MV-4-11 (cell line): ENCODE data around the gene COX6B2.
A peak's percentile ranks its signal among the peaks of the same experiment; 100 is the strongest.

Source experiments
- DNase-seq: peaks from one replicate; lab custom pipeline; 2025; lab: John Stamatoyannopoulos, UW

COX6B2 gene

DNA sequence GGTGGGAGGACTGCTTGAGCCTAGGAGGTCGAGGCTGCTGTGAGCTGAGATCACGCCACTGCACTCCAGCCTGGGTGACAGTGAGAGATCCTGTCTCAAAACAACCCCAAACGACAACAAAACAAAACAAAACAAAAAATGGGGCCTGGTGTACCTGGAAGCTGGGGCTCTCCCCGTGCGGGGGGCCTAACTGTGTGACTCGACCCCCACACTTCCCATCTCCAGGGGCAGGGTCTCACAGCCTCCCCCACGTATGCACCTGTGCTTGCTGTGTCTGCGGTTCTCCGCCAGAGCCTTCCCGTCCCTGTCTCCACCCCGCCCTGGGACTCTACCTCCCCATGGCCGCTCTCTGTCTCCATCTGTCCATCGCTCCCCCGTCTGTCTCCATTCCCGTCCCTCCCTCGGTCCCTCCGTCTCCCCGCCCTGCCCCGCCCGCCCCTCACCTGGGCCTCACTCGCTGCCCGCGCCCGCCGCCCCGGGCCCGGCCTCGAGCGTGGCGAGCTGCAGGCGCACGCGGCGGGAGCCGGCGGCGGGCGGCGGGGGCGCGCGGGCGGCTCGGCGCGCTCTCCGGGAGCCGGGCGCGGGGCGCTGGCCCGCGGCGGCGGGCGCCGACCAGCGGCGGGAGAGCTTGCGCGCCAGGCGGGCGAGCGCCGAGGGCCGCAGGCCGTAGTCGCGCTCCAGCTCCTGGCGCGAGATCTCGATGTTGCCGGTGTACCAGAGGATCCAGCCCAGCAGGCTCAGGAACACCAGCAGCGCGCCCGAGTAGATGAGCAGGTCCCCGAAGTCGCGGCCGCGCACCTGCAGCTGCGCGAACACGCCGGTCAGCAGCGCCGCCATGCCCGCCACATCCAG, 29.0 kb upstream of the COX6B2 start:
- DNase-seq, result peak; percentile 48

DNA sequence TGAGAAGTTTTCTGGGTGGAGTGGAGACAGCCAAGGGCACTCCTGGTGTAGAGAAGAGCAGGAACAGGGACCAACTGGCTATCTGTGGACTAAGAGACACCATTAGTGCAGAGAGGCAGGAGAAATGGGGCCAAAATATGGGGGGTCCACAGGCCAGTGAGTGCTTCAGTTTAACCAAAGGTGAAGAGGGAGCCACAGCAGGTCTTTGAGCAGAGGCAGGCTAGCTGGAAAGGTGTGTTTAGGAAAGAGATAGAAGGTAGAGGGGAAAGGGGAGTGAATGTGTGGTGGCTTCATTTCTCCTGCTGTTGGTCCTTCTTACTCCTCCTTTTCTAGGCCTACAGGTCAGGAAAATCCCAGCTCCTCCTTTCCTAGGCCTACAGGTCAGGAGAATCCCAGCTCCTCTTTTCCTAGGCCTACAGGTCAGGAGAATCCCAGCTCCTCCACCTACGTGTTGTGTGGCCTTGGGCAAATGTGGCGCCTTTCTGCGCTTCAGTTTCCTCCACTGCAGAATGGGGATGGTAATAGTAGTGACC, 28.1 kb upstream of the COX6B2 start:
- DNase-seq, result no peak

DNA sequence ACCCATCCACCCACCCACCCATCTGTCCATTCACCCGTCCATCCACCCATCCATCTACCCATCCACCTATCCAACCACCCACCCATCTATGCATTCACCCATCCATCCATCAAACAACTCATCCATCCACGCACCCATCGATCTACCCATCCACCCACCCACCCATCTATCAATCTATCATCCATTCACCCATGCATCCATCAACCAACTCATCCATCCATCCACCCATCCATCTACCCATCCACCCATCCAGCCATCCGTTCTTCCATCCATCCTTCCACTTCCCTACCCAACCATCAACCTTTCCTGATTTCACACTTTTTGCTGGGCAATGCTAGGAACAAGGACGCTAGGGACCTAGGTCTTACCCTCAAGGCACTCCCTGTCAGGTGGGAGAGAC, 27.5 kb upstream of the COX6B2 start:
- no peak for DNase-seq

DNA sequence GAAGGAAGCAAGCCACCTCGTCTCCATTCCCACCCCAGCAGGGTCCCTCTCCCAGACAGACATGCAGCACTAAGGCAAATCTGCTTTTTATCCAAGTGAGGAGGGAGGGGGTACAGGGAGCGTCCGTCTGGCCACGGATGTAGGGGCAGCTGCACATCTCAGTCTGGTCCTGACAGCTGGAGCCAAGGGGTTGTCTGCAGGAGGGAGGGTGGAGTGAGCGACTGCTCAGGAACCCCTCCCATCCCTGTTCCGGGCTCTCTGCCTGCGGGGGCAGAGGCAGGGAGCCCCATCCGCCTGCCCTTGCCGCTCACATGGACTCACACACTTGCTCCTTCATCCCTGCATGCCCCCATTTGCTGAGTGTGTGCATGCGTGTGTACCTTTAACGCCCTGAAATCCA, 24.7 kb upstream of the COX6B2 start:
- DNase-seq, result no peak

DNA sequence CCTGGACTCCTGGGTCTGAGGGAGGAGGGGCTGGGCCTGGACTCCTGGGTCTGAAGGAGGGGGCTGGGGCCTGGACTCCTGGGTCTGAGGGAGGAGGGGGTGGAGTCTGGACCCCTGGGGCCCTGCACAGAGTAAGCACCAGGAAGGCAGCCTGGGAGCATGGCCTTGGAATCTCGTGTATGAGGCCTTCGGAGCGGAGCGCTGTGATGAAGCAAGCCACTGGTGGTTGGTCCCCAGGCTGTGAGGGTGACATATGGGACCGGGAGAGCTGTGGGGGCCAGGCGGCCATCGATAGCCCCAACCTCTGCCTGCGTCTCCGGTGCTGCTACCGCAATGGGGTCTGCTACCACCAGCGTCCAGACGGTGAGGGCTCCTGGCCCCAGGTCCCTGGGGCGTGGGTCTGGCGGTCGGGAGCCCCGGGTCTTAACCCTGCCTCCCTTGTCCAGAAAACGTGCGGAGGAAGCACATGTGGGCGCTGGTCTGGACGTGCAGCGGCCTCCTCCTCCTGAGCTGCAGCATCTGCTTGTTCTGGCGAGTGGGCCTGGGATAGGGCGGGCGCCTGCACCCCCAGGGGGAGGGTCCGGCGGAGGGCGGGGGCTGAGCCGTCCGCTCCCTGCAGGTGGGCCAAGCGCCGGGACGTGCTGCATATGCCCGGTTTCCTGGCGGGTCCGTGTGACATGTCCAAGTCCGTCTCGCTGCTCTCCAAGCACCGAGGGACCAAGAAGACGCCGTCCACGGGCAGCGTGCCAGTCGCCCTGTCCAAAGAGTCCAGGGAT, 23.0 kb upstream of the COX6B2 start:
- DNase-seq, result no peak

DNA sequence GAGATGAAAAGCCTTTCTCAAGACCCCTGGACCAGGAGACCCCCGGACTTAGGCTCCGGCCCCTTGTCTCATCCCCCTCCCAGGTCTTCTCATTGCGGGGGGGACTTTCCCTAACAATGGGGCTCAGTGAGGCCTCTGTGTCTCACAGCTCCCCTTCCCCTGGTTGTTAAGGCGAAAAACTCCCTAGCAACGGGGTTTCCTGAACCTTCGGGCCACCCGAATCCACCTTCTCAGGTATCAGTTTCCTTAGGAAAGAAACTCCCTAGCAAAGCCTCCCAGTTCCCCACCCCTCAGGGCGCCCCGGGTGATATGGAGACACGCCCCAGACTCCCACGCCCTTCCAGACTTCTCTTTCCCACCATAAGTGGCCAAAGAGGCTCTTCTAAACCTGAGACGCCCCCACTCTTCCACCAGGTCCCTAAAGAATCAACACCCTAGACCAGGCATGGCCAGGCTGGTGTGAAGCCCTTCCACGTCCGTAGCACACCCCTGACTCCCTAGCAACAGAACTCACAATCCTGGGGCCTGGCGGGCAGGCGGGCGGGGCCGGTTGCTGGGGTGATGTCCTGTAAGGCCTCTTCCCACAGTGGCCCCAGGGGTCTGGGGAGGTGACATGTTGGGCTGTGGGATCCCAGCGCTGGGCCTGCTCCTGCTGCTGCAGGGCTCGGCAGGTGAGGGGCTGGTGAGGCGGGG, 21.9 kb upstream of the COX6B2 start, which contains the start of gene TMEM190:
Gene TMEM190 (plus strand): TSS at position 586 of the 693 bp plus-strand sequence. CDS start 28 bp downstream, at position 614.
- no peak for DNase-seq

DNA sequence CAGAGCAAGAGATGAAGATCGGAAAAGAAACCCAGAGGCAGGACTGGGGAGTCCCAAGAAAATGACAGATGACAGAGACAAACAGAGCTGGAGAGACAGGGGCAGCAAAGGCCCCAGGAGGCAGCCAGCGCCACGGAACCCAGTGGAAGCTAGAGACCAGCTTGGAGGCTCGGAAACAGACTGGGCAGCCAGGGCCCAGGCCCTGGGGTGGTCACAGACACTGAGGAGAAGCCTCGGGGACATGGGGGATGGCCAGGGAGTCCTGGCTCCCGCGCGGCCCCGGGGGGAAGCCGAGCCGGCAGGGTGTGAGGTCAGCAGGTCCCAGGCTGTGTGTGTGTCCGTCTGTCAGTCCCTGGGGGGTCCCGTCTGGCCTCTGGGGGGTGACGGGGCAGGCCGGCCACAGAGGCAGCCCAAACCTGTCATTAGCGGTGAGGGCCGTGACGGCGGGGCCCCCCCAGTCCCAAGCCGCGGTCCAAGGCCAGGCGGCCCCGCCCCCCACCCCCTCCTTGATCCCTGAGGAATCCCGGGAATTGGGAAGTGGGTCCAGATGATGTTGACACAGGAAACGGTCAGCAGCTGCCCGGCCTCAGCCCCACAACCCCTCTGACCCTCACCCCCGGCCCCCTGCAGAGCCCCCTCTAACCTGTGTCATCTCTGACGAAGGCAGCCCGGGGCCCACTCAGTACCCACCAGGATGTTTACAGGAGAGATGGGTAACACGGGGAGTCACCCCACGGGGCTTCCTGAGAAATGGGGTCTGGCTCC, 19.7 kb upstream of the COX6B2 start:
- no peak for DNase-seq

DNA sequence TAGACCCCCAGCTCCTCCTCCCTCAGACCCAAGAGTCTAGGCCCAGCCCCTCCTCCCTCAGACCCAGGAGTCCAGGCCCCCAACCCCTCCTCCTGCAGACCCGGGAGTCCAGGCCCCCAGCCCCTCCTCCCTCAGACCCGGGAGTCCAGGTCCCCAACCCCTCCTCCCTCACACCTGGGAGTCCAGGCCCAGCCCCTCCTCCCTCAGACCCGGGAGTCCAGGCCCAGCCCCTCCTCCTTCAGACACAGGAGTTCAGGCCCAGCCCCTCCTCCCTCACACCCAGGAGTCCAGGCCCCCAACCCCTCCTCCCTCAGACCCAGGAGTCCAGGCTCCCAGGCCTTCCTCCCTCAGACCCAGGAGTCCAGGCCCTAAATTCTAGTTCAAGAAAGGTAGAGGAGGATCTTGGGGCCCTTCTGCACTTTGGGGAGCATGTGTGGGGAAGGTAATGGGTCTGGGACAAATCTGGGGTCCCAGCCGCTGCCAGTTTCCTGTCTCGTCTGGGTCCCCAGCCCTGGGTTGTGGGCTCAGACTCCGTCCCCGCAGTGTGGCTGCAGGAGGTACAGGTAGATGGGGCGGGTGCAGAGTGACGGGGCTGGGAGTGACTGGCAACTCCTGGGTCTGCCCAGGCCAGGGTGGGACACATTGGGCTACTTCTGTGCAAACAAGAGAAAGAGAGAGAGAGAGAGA, 18.9 kb upstream of the COX6B2 start:
- DNase-seq, result no peak

DNA sequence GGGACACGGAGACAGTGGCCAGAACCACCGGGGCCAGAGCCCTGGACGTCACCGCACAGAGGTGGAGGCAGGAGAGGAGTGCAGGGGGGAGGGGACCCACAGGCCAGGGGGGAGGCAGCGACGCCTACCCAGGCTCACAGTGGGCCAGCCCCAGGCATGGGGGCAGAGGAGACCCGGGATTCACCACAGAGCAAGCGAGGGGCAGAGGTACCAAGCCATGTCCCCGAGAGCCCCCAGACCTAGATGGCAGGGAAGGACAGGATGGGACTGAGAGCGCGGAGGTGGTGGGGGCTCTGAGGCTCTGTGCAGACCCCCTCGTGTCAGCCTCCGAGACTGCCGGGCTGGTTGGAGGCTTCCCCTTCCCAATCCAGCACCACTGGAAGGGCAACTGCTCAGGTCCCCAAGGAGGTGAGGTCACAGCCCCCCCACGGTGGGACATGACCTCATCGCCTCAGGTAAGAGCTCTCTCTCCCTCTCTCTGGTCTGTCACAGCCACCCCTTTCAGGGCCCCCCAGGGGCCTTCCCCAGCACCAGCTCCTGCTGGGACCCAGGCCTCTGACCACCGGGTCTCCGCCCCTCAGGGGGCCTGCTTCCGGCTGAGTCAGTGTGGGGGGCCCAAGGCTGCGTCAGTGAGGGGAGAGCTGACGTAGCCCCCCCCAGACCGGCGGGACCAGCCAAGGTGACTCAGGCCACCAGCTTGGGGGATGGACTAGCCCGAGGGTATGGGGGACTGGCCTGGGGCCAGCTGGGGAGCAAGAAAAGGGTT, 18.0 kb upstream of the COX6B2 start:
- DNase-seq, result no peak

DNA sequence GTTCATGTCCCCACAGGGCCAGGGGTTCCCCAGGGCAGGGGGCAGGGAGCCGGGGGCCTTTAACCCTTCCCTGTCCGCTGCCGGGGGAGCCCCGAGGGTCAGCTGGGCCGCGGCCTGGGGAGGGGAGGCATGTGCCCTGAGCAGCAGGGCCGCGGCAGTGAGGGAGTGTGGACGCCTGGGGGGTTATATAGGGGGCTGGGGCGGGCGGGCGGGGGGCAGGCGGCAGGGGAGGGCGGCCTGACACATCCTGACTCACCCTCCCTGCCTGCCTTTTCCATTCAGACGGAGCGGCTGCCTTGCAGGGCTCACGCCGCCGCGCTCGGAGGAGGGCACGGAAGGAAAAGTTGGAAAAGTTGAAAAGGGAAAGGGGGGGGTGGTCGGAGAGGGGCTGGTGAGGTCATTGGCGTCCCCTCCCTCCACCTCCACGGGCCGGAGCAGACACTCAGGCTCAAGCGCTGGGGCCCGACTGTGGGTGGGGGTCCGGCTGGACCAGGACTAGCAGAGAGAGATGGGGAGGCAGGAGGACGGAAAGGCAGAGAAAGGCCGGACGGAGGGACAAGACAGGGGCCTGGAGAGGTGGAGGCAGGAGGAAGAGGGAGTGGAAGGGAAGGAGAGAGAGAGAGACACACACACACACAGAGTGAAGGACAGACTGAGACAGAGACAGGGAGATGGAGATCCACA, 15.9 kb upstream of the COX6B2 start, which contains the start of gene IL11:
Gene IL11 (minus strand): TSS at position 159 of the 684 bp plus-strand sequence. CDS start 153 bp downstream, at position 6.
- no peak for DNase-seq

DNA sequence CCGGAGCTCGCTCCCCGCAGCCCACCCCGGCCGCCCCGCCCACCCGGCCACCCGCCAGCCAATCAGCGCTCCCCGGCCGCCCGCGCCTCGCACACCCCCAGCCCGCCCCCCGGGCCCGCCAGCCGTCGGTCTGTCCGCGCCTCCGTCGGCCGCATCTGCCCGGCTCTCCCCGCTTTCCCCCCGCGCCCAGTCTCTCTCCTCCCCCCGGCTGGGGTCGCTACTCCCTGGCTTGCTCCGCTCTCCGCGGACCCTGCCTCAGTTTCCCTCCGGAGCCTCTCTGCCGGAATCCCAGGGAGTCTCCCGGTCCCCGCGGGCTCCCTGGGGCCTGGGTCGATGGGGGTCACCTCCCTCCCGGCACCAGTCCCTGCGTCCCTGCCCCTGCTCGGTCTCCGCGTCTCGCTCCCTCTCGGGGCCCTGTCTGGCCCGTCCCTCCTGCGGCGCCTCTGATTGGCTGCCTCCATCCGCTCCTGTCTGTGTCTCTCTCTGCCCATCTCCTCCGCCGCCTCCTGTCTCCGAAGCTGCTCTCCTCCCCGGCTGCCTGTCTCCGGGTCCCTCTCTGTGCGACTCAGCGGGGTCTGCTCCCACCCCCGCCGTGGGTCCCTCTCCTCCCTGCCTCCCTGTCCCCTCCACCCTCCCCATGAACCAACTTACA, 15.3 kb upstream of the COX6B2 start:
- DNase-seq, result no peak

DNA sequence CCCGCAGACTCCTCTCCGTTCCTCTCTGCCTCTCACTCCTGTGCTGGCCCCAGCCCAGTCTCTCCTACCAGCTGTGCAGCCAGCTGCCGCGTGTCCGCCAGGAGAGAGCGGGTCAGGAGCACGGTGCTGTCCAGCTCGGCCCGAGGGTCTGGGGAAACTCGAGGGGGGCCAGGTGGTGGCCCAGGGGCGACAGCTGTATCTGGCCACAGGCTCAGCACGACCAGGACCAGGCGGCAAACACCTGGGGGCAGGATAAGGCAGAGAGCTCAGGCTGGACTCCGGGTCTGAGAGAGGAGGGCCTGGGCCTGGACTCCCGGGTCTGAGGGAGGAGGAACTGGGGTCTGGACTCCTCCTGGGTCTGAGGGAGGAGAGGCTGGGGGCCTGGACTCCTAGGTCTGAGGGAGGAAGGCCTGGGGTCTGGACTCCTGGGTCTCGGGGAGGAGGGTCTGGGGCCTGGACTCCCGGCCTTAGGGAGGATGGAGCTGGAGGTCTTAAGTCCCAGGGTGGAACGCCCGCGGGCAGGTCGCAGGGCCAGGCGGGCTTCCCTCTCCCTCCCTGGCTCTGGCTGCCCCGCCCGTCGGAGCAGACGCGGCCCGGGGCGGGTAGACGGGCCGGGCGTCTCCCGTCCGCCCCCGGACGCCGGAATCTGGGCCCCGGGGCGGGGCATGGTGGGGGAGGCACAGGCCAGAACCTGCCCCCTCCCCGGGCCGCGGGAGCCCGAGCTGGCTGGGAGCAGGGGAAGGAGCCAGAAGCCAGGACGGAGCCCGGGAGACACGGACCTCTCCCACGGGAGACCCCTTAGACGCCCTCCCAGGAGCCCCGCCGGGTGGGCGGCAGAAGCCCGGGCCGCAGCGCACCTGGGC, 14.4 kb upstream of the COX6B2 start:
- no peak for DNase-seq

DNA sequence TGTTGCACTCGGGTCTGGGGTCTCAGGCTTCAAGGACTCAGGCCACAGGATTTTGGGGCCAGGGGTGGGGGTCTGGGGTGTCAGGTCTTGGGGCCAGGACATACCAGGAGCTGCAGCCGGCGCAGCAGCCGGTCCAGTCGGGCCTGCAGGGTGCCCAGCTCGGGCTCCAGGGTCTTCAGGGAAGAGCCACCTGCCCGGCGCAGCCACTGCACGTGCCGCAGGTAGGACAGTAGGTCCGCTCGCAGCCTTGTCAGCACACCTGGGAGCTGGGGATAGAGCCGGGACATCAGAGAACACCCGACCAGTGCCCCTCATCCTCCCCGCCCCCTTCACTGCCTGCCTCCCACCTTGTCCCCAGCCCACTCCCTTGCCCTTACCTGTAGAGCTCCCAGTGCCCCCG, 13.6 kb upstream of the COX6B2 start:
- DNase-seq, result no peak

DNA sequence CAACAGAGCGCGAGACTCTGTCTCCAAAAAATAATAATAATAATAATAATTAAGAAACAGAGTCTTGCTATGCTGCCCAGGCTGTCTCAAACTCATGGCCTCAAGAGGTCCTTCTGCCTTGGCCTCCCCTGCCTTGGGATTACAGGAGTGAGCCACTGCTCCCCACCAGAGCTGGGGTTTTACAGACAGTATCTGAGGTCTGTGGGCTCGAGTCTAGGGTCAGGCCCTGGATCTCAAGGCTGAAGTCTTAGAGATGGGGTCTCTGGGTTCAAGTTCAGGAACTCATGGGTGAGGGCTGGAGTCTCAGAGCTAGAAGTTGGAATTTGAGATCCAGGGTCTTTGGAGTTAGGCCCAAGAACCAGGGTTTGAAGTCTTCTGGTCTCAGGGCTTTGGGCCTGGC, 12.3 kb upstream of the COX6B2 start:
- no peak for DNase-seq

DNA sequence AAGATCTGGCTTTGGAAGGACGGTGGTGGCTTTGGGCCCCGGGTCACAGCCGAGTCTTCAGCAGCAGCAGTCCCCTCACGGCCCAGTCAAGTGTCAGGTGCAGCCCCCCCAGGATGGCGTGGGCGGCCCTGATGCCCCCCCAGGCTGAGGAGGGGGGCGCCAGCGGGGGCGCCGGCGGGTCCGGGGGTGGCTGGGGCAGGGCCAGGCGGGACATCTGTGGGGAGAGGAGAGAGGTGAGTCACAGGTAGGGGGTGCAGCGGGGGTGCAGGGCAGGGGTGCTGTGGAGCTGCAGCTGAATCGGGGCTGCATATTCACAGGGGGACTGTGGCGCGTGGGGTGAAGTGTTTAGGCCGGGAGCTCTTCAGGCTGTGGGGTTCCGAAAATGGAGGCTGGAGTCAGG, 11.4 kb upstream of the COX6B2 start:
- no peak for DNase-seq

DNA sequence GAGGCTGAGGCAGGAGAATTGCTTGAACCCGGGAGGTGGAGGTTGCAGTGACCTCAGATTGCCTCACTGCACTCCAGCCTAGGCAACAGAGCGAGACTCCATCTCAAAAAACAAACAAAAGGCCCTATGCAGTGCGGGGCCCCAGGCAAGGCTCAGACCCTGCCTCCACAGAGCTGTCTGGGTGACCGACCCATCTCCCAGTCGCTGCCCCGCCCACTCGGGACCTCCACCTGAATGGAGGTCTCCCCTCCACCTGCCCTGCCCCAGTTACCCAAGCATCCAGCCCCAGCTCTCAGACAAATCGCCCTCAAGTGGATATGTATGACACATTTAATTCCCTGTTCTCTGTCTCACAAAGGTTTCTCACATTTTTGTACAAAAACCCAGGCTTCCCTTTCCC, 10.7 kb upstream of the COX6B2 start:
- no peak for DNase-seq

DNA sequence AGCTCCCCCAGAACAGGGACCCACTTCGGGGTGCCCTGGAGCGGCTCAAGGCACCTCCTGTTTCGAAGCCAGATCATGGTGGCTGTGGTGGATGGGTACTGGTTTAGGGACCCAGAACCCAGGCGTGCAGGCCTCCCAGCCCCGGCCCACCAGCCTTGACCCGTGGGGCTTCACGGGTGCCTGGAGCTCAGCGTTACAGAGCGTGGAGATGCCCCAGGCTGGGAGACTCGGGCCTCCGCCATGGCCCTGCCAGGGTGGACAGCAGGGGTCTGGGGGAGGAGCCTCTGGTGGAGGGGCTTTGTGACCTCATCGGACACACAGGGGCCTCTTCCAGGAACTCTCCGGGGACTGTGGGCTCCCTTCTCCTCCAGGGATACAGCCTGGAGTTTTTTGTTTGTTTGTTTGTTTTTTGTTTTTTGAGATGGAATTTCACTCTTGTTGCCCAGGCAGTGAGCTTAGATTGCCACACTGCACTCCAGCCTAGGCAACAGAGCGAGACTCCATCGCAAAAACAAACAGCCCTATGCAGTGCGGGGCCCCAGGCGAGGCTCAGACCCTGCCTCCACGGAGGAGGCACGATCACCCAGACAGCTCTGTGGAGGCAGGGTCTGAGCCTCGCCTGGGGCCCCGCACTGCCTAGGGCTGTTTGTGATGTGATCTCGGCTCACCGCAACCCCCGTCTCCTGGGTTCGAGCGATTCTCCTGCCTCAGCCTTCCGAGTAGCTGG, 8.6 kb upstream of the COX6B2 start, which contains the start of gene GARIN5B:
Gene GARIN5B (minus strand): TSS at position 271 of the 727 bp plus-strand sequence. CDS start 194 bp downstream, at position 77.
- no peak for DNase-seq
